HepG2 (cell line): ENCODE measurements around the gene LCORL. TPM values are rescaled to one million over a fixed set of nuclear protein-coding genes. Genes with fewer than 3 reads are reported as not detected.

ENCODE experiments used
- FIP1L1 ChIP-seq: fragments of 200-400 bp; formaldehyde crosslinking; IDR thresholded peaks from 2 replicates; pipeline ENCODE4 v1.6.1; 2018; ENCODE audit warnings: low read depth, mild to moderate bottlenecking, low read length, moderate library complexity, borderline replicate concordance; ENCODE audit not compliant: insufficient read depth
- KAT7 ChIP-seq: IDR thresholded peaks from 2 replicates; pipeline ENCODE4 v1.6.1; 2018; ENCODE audit warnings: borderline replicate concordance, missing compliant biosample characterization
- KAT8 ChIP-seq: IDR thresholded peaks from 2 replicates; pipeline ENCODE4 v1.6.1; 2016; ENCODE audit warnings: missing genetic modification reagents, missing compliant biosample characterization
- KDM6A ChIP-seq: IDR thresholded peaks from 2 replicates; pipeline ENCODE4 v1.6.1; 2016; ENCODE audit warnings: low read depth
- POLR2G ChIP-seq: fragments of 200-400 bp; formaldehyde crosslinking; IDR thresholded peaks from 2 replicates; pipeline ENCODE4 v1.6.1; 2018; ENCODE audit warnings: mild to moderate bottlenecking, low read depth, low read length, moderate library complexity
- RFX3 ChIP-seq: IDR thresholded peaks from 2 replicates; pipeline ENCODE4 v1.6.1; 2016; ENCODE audit warnings: missing biosample characterization, missing genetic modification reagents
- SOX13 ChIP-seq, 3 experiments: fragments of 450-650 bp in 1 of 3; sonication (generic) in 1 of 3; formaldehyde crosslinking in 1 of 3; IDR thresholded peaks in 2 of 3; conservative IDR thresholded peaks in 1 of 3; 2 replicates each; pipeline versions ENCODE4 v1.5.0 to v1.6.1; 2016 to 2020; ENCODE audit warnings: antibody characterized with exemption in 1 of 3, mild to moderate bottlenecking in 1 of 3, missing compliant biosample characterization in 1 of 3, missing genetic modification reagents in 1 of 3, moderate library complexity in 1 of 3
- ZBTB7A ChIP-seq: sonication (generic); formaldehyde crosslinking; IDR thresholded peaks from 2 replicates; pipeline ENCODE4 v1.8.0; 2022; ENCODE audit warnings: mild to moderate bottlenecking, missing genetic modification reagents
- ZNF260 ChIP-seq: sonication (generic); formaldehyde crosslinking; IDR thresholded peaks from 2 replicates; pipeline ENCODE4 v1.4.0; 2020; ENCODE audit warnings: missing genetic modification reagents, low read depth, mild to moderate bottlenecking, borderline replicate concordance
- ZNF337 ChIP-seq: sonication (generic); formaldehyde crosslinking; IDR thresholded peaks from 2 replicates; pipeline ENCODE4 v1.5.1; 2020; ENCODE audit warnings: missing genetic modification reagents, low read depth, mild to moderate bottlenecking, borderline replicate concordance
- ZNF430 ChIP-seq: sonication (generic); formaldehyde crosslinking; IDR thresholded peaks from 2 replicates; pipeline ENCODE4 v1.9.0; 2021; ENCODE audit warnings: mild to moderate bottlenecking, missing genetic modification reagents
- ZNF781 ChIP-seq: sonication (generic); formaldehyde crosslinking; IDR thresholded peaks from 2 replicates; pipeline ENCODE4 v1.5.1; 2020; ENCODE audit warnings: borderline replicate concordance, mild to moderate bottlenecking, missing genetic modification reagents; ENCODE audit errors: not compliant biosample characterization
- polyA plus RNA-seq, 8 experiments: library from polyadenylated mRNA; depleted of rRNA in 3 of 8; stranded (reverse) in 7 of 8; unstranded in 1 of 8; fragments of >200 nt; fragmentation: Illumina TruSeq in 4 of 8; extraction: Trizol in 4 of 8; gene quantifications; 2 replicates each; pipeline versions ENCODE4 v1.2.1 to v1.2.3, GENCODE V29; 2011 to 2016; ENCODE audit warnings: low read depth in 4 of 8, missing spikeins in 1 of 8, mixed read lengths in 1 of 8; ENCODE audit not compliant: insufficient read depth in 1 of 8
- total RNA-seq, 5 experiments: library from RNA; depleted of rRNA; stranded (reverse); fragments of >200 nt; fragmentation: Illumina TruSeq; extraction: Trizol; gene quantifications; 2 replicates each; pipeline ENCODE4 v1.2.3, GENCODE V29; 2016; ENCODE audit warnings: low read depth in 1 of 5
- TF ChIP-seq, protein P1 (sequence below), 2 experiments: sonication (generic) in 1 of 2; formaldehyde crosslinking in 1 of 2; IDR thresholded peaks; 2 replicates each; pipeline versions ENCODE4 v1.5.1 to v1.6.1; 2011 to 2020; ENCODE audit warnings: borderline replicate concordance in 1 of 2, low read depth in 1 of 2, low read length in 1 of 2, mild to moderate bottlenecking in 1 of 2, missing genetic modification reagents in 1 of 2, moderate library complexity in 1 of 2
- TF ChIP-seq, protein P2 (sequence below): sonication (generic); formaldehyde crosslinking; IDR thresholded peaks from 2 replicates; pipeline ENCODE4 v1.5.0; 2020; ENCODE audit warnings: missing genetic modification reagents
- TF ChIP-seq, protein P3 (sequence below): IDR thresholded peaks from 2 replicates; pipeline ENCODE4 v1.6.1; 2016; ENCODE audit warnings: low read depth, missing genetic modification reagents, missing compliant biosample characterization
- TF ChIP-seq, protein P4 (sequence below): sonication (generic); formaldehyde crosslinking; IDR thresholded peaks from 2 replicates; pipeline ENCODE4 v1.9.0; 2022; ENCODE audit warnings: missing genetic modification reagents, mild to moderate bottlenecking, borderline replicate concordance

The LCORL gene
- total and polyA plus RNA-seq, 2 of the 13 experiments (the other 11 are each of a cell fraction or from before 2014, with no cell fraction given): 5.3 to 14.5 TPM

DNA sequence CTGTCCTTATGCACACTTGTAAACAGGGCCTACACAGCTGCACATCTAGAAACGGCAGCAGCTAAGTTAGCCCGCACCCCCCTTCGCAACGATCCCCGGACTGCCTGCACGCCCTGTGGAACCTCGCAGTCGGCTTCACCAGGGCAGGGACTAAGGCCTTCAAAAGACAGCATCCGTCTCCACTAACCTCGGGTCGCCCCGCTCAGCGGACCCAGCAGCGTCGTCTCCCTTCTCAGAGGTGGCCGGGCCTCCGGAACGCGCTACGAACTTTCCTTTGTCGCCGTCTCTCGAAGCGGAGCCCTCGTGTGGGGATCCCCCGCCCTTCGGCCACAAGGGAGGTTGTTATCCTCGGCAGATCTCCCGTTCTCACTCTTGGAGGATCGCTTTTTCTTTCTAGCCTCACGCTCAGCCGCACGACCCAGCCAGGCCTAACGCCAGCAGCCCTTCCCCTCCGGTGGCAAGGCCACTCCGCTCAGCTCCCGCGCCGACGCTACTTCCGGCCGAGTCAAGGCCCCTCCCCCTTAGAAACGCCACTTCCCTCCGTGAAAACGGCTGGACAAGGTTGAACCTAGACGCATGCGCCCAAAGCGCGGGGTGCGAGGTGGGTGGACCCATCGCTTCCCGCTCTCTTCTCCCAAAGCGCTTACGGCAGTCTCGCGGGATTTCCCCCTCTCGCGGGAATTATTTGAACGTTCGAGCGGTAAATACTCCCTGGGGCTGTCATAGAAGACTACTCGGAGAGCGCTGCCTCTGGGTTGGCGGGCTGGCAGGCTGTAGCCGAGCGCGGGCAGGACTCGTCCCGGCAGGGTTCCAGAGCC is 211.1 kb downstream of the LCORL start, which contains the start of the genes DCAF16 and NCAPG (continued):
- TF ChIP-seq, protein P1, sequence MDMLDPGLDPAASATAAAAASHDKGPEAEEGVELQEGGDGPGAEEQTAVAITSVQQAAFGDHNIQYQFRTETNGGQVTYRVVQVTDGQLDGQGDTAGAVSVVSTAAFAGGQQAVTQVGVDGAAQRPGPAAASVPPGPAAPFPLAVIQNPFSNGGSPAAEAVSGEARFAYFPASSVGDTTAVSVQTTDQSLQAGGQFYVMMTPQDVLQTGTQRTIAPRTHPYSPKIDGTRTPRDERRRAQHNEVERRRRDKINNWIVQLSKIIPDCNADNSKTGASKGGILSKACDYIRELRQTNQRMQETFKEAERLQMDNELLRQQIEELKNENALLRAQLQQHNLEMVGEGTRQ (IDR thresholded peaks at IDR 0.05; ENCODE audit: low read depth, low read length): no peak
- TF ChIP-seq, protein P1 (CRISPR knock-in tag; IDR thresholded peaks at IDR 0.05; ENCODE audit: borderline replicate concordance): peak; percentile 43; the same call in 1 of the 2 replicates
- TF ChIP-seq ZNF260 (CRISPR knock-in tag) (no peak), ZNF781 (CRISPR knock-in tag) (peak; percentile 90), RFX3 (CRISPR knock-in tag) (no peak), SOX13 (IDR thresholded peaks at IDR 0.05) (no peak), SOX13 (CRISPR knock-in tag; conservative IDR thresholded peaks at IDR 0.05 in 1 of 2, IDR thresholded peaks at IDR 0.05 in 1 of 2) (no peak), FIP1L1 (no peak; the same call in 1 of the 2 replicates), ZNF430 (CRISPR knock-in tag) (peak; percentile 90; the same call in 1 of the 2 replicates), KDM6A (no peak), POLR2G (peak; percentile 97), KAT8 (CRISPR knock-in tag) (peak; percentile 93), ZBTB7A (CRISPR knock-in tag) (no peak; the same call in 1 of the 2 replicates), KAT7 (peak; percentile 95), ZNF337 (CRISPR knock-in tag) (peak; percentile 80; the same call in 1 of the 2 replicates)
- TF ChIP-seq, protein P2, sequence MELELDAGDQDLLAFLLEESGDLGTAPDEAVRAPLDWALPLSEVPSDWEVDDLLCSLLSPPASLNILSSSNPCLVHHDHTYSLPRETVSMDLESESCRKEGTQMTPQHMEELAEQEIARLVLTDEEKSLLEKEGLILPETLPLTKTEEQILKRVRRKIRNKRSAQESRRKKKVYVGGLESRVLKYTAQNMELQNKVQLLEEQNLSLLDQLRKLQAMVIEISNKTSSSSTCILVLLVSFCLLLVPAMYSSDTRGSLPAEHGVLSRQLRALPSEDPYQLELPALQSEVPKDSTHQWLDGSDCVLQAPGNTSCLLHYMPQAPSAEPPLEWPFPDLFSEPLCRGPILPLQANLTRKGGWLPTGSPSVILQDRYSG (CRISPR knock-in tag): peak; percentile 75; the same call in 1 of the 2 replicates
- TF ChIP-seq, protein P3, sequence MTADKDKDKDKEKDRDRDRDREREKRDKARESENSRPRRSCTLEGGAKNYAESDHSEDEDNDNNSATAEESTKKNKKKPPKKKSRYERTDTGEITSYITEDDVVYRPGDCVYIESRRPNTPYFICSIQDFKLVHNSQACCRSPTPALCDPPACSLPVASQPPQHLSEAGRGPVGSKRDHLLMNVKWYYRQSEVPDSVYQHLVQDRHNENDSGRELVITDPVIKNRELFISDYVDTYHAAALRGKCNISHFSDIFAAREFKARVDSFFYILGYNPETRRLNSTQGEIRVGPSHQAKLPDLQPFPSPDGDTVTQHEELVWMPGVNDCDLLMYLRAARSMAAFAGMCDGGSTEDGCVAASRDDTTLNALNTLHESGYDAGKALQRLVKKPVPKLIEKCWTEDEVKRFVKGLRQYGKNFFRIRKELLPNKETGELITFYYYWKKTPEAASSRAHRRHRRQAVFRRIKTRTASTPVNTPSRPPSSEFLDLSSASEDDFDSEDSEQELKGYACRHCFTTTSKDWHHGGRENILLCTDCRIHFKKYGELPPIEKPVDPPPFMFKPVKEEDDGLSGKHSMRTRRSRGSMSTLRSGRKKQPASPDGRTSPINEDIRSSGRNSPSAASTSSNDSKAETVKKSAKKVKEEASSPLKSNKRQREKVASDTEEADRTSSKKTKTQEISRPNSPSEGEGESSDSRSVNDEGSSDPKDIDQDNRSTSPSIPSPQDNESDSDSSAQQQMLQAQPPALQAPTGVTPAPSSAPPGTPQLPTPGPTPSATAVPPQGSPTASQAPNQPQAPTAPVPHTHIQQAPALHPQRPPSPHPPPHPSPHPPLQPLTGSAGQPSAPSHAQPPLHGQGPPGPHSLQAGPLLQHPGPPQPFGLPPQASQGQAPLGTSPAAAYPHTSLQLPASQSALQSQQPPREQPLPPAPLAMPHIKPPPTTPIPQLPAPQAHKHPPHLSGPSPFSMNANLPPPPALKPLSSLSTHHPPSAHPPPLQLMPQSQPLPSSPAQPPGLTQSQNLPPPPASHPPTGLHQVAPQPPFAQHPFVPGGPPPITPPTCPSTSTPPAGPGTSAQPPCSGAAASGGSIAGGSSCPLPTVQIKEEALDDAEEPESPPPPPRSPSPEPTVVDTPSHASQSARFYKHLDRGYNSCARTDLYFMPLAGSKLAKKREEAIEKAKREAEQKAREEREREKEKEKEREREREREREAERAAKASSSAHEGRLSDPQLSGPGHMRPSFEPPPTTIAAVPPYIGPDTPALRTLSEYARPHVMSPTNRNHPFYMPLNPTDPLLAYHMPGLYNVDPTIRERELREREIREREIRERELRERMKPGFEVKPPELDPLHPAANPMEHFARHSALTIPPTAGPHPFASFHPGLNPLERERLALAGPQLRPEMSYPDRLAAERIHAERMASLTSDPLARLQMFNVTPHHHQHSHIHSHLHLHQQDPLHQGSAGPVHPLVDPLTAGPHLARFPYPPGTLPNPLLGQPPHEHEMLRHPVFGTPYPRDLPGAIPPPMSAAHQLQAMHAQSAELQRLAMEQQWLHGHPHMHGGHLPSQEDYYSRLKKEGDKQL (CRISPR knock-in tag): no peak; the same call in 1 of the 2 replicates
- TF ChIP-seq, protein P4, sequence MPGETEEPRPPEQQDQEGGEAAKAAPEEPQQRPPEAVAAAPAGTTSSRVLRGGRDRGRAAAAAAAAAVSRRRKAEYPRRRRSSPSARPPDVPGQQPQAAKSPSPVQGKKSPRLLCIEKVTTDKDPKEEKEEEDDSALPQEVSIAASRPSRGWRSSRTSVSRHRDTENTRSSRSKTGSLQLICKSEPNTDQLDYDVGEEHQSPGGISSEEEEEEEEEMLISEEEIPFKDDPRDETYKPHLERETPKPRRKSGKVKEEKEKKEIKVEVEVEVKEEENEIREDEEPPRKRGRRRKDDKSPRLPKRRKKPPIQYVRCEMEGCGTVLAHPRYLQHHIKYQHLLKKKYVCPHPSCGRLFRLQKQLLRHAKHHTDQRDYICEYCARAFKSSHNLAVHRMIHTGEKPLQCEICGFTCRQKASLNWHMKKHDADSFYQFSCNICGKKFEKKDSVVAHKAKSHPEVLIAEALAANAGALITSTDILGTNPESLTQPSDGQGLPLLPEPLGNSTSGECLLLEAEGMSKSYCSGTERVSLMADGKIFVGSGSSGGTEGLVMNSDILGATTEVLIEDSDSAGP (CRISPR knock-in tag): peak; percentile 90; the same call in 1 of the 2 replicates
